DMS153 treated with DMSO at 0.1 percent for 48 hours (cell line): ENCODE measurements around the gene ACOXL.

Experiments
- DNase-seq: peaks from one replicate; lab custom pipeline; 2025; ENCODE audit not compliant: unreplicated experiment; lab: John Stamatoyannopoulos, UW

ACOXL gene

GRCh38 chr2:110751642-110752041, 19.3 kb downstream of the ACOXL start:
- no peak for DNase-seq

- DNase-seq = no peak
These were observed 20.5 kb downstream of the ACOXL start for GRCh38 chr2:110752871-110753270.

- DNase-seq = peak; percentile 23
These were observed 23.2 kb downstream of the ACOXL start for GRCh38 chr2:110755491-110756078.

- no peak for DNase-seq
These were observed 27.0 kb downstream of the ACOXL start for GRCh38 chr2:110759411-110759810.

GRCh38 chr2:110764931-110765330, 32.6 kb downstream of the ACOXL start:
- DNase-seq = no peak

- no peak for DNase-seq
These were observed 33.9 kb downstream of the ACOXL start for GRCh38 chr2:110766291-110766690.

GRCh38 chr2:110768591-110768990, 36.2 kb downstream of the ACOXL start:
- DNase-seq = no peak

- DNase-seq = peak; percentile 36
These were observed 38.1 kb downstream of the ACOXL start for GRCh38 chr2:110770404-110770958.

GRCh38 chr2:110770959-110771431, 38.6 kb downstream of the ACOXL start:
- DNase-seq = no peak

GRCh38 chr2:110771547-110772382, 39.4 kb downstream of the ACOXL start:
- no peak for DNase-seq

GRCh38 chr2:110772383-110772755, 40.0 kb downstream of the ACOXL start:
- no peak for DNase-seq

GRCh38 chr2:110773401-110773921, 41.1 kb downstream of the ACOXL start:
- no peak for DNase-seq

- no peak for DNase-seq
These were observed 42.3 kb downstream of the ACOXL start for GRCh38 chr2:110774701-110775100.

- no peak for DNase-seq
These were observed 45.3 kb downstream of the ACOXL start for GRCh38 chr2:110777531-110778311.

GRCh38 chr2:110780461-110780860, 48.1 kb downstream of the ACOXL start:
- no peak for DNase-seq

GRCh38 chr2:110783196-110783873, 51.0 kb downstream of the ACOXL start:
- DNase-seq = no peak

GRCh38 chr2:110784047-110784631, 51.8 kb downstream of the ACOXL start:
- DNase-seq = no peak

- no peak for DNase-seq
These were observed 53.1 kb downstream of the ACOXL start for GRCh38 chr2:110785439-110785838.

- no peak for DNase-seq
These were observed 56.6 kb downstream of the ACOXL start for GRCh38 chr2:110788976-110789375.

GRCh38 chr2:110789706-110790105, 57.3 kb downstream of the ACOXL start:
- no peak for DNase-seq
